OCI-LY1 (cell line): ENCODE measurements around the gene OR2V2.

Experiments
- H2AFZ ChIP-seq: fragments of 200-600 bp; sonication (generic), shearing (Covaris generic); 2 replicates; pipeline ENCODE4 v1.6.0; 2014; ENCODE audit warnings: antibody characterized with exemption, mild to moderate bottlenecking, low read length
- H3F3A ChIP-seq: fragments of 200-600 bp; sonication (generic), shearing (Covaris generic); 2 replicates; pipeline ENCODE4 v1.6.0; 2014; ENCODE audit warnings: mild to moderate bottlenecking, antibody characterized with exemption, low read length, moderate library complexity; ENCODE audit not compliant: insufficient read depth
- H3K27ac ChIP-seq: fragments of 200-600 bp; sonication (generic); 2 replicates; pipeline ENCODE4 v1.5.1; 2014; ENCODE audit warnings: low read length, mixed run types, mild to moderate bottlenecking, low read depth; ENCODE audit not compliant: poor library complexity, severe bottlenecking
- H3K27me3 ChIP-seq: fragments of 200-600 bp; sonication (generic); 2 replicates; pipeline ENCODE4 v1.6.0; 2014; ENCODE audit warnings: antibody characterized with exemption, mild to moderate bottlenecking, low read length, moderate library complexity; ENCODE audit not compliant: insufficient read depth
- H3K36me3 ChIP-seq: fragments of 200-600 bp; sonication (generic); 2 replicates; pipeline ENCODE4 v1.6.1; 2014; ENCODE audit warnings: mild to moderate bottlenecking, antibody characterized with exemption, low read length, moderate library complexity, mixed read lengths; ENCODE audit not compliant: insufficient read depth
- H3K4me1 ChIP-seq: fragments of 200-600 bp; sonication (generic); 2 replicates; pipeline ENCODE4 v1.5.1; 2014; ENCODE audit warnings: mild to moderate bottlenecking, low read length, moderate library complexity; ENCODE audit not compliant: insufficient read depth, severe bottlenecking
- H3K4me2 ChIP-seq: fragments of 200-600 bp; sonication (generic), shearing (Covaris generic); 2 replicates; pipeline ENCODE4 v1.6.1; 2014; ENCODE audit warnings: low read length
- H3K4me3 ChIP-seq: fragments of 200-600 bp; sonication (generic); 2 replicates; pipeline ENCODE4 v1.5.1; 2014; ENCODE audit warnings: low read length, low read depth, mild to moderate bottlenecking, mixed read lengths; ENCODE audit not compliant: poor library complexity, severe bottlenecking
- H3K79me2 ChIP-seq: fragments of 200-600 bp; shearing (Covaris generic); 2 replicates; pipeline ENCODE4 v1.6.1; 2016; ENCODE audit warnings: mixed run types, low read length, mixed read lengths; ENCODE audit not compliant: insufficient read depth
- H3K9ac ChIP-seq: fragments of 200-600 bp; sonication (generic), shearing (Covaris generic); 2 replicates; pipeline ENCODE4 v1.6.1; 2014; ENCODE audit warnings: mild to moderate bottlenecking, low read length, mixed read lengths
- H3K9me2 ChIP-seq: fragments of 200-600 bp; sonication (generic), shearing (Covaris generic); 2 replicates; pipeline ENCODE4 v1.6.1; 2014; ENCODE audit warnings: low read depth, mild to moderate bottlenecking, low read length, mixed read lengths
- H3K9me3 ChIP-seq: fragments of 200-600 bp; shearing (Covaris generic); 2 replicates; pipeline ENCODE4 v1.6.1; 2014; ENCODE audit warnings: low read length, mixed read lengths
- H4K20me1 ChIP-seq: fragments of 200-600 bp; sonication (generic), shearing (Covaris generic); 2 replicates; pipeline ENCODE4 v1.6.0; 2016; ENCODE audit warnings: mild to moderate bottlenecking, low read length; ENCODE audit not compliant: insufficient read depth
- EZH2 ChIP-seq: fragments of 200-600 bp; sonication (generic), shearing (Covaris generic); IDR thresholded peaks from 2 replicates; pipeline ENCODE4 v1.8.0; 2017; ENCODE audit warnings: borderline replicate concordance, mixed run types, mild to moderate bottlenecking, antibody characterized with exemption, low read length, moderate library complexity, mixed read lengths
- TF ChIP-seq, protein P1 (sequence below): fragments of 200-600 bp; sonication (generic), shearing (Covaris generic); IDR thresholded peaks from 2 replicates; pipeline ENCODE4 v1.5.1; 2017; ENCODE audit warnings: mild to moderate bottlenecking, antibody characterized with exemption, low read length, moderate library complexity, mixed read lengths

OR2V2 gene

DNA sequence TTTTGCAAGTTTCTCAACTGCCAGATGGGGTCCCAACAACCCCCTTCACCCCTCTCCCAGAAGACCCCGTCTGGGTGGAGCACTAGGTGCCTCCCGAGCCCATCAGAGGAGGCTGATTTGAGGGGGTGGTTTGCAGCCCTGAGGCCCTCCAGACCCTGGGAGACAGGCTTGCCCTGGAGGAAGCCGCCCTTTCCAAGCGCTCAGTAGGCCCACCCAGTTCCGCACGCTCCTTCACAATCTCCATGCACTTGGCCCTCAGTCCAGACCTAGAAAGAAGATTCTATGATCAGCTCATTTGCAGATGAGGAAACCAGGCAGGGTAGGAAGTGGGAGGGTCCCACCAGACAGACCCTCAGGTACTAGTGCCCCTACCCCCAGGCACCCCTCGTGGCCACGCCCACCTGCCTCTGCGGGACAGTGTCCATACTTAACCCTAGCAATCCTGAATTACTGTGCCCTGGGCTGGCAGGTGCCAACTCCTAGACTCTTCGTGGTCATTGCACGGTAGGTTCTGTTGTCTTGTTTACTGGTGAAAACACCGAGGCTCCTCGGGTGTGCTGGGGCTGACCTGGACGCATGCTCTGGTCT, 38.7 kb upstream of the OR2V2 start:
- no peaks in the 10 kb centered on the region for H3F3A ChIP-seq
- H4K20me1 ChIP-seq: no peaks in the 10 kb centered on the region
- H3K9me3 ChIP-seq: no peaks in the 10 kb centered on the region
- no peaks in the 10 kb centered on the region for H3K36me3 ChIP-seq
- H3K4me2 ChIP-seq: no peak overlapping the region
- no peaks in the 10 kb centered on the region for H3K4me1 ChIP-seq
- TF ChIP-seq EZH2: no peak
- TF ChIP-seq, protein P1, sequence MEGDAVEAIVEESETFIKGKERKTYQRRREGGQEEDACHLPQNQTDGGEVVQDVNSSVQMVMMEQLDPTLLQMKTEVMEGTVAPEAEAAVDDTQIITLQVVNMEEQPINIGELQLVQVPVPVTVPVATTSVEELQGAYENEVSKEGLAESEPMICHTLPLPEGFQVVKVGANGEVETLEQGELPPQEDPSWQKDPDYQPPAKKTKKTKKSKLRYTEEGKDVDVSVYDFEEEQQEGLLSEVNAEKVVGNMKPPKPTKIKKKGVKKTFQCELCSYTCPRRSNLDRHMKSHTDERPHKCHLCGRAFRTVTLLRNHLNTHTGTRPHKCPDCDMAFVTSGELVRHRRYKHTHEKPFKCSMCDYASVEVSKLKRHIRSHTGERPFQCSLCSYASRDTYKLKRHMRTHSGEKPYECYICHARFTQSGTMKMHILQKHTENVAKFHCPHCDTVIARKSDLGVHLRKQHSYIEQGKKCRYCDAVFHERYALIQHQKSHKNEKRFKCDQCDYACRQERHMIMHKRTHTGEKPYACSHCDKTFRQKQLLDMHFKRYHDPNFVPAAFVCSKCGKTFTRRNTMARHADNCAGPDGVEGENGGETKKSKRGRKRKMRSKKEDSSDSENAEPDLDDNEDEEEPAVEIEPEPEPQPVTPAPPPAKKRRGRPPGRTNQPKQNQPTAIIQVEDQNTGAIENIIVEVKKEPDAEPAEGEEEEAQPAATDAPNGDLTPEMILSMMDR: no peak
- H3K79me2 ChIP-seq: no peaks in the 10 kb centered on the region
- H3K9ac ChIP-seq: no peak overlapping the region
- no peak overlapping the region for H3K27ac ChIP-seq
- no peak overlapping the region for H2AFZ ChIP-seq
- H3K4me3 ChIP-seq: no peak overlapping the region
- no peaks in the 10 kb centered on the region for H3K9me2 ChIP-seq
- H3K27me3 ChIP-seq: 0 out of 2 replicates have a peak, but pooled peaks cover 4% of the 10 kb centered on the region

DNA sequence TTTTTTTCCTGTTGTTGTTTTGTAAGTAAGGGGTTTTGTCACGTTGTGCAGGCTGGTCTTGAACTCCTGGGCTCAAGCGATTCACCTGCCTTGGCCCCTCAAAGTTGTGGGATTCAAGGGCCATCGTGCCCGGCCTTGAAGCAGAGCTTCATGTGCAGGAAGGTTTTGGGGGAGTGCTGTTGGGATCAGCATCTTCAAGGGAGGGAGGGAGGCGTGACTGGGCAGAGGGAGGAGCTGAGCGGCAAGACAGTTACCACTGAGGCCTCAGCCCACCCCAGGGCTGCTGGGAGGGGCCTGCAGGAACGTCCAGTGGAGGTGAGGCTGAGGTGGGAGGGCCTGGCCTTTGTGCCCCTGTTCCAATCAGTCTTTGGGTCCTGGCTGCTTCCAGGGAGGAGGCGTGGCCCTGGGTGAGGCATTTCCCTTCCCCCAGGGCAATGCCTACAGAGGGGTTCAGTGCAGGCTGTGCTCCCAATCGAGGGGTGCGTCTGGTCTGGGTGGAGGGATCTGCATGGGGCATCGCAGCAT, 37.8 kb upstream of the OR2V2 start:
- TF ChIP-seq EZH2: no peak
- TF ChIP-seq, protein P1: no peak
- no peak overlapping the region for H2AFZ ChIP-seq

DNA sequence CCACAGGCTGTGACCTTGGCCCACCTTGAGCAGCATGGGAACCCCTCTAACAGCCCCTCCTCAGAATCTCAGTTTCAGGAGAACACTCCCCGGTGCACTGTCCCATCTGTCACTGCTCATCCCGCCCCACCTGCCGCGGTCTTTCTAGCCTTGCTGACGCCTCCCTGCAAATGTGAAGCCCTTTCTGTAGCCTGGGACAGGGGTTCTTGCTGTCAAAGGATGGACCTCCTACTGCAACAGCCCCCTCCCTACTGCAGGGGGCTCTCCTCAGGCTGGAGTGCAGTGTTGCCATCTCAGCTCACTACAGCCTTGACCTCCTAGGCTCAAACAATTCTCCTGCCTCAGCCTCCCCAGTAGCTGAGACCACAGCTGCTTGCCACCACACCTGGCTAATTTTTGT, 36.4 kb upstream of the OR2V2 start:
- Histone ChIP-seq H3K27ac (no peak overlapping the region), H3K4me2 (no peak overlapping the region), H3K9ac (no peak overlapping the region), H3K27me3 (peaks cover 21% of the 10 kb centered on the region; the same call in 1 of the 2 replicates), H2AFZ (no peak overlapping the region), H3K79me2 (no peaks in the 10 kb centered on the region), H3K36me3 (no peaks in the 10 kb centered on the region; the same call in 1 of the 2 replicates), H3F3A (no peaks in the 10 kb centered on the region), H4K20me1 (no peaks in the 10 kb centered on the region), H3K9me2 (no peaks in the 10 kb centered on the region), H3K9me3 (peaks cover 6% of the 10 kb centered on the region; the same call in 1 of the 2 replicates), H3K4me1 (no peaks in the 10 kb centered on the region), H3K4me3 (no peak overlapping the region)
- no peak for TF ChIP-seq EZH2
- TF ChIP-seq, protein P1: no peak

More for the DNA sequence above, 37.8 kb upstream of the OR2V2 start:
- Histone ChIP-seq H4K20me1 (no peaks in the 10 kb centered on the region), H3K4me1 (no peaks in the 10 kb centered on the region), H3K79me2 (no peaks in the 10 kb centered on the region), H3K36me3 (no peaks in the 10 kb centered on the region; the same call in 1 of the 2 replicates), H3K9me3 (peaks cover 4% of the 10 kb centered on the region; the same call in 1 of the 2 replicates), H3K27ac (no peak overlapping the region), H3K4me3 (no peak overlapping the region), H3K9me2 (no peaks in the 10 kb centered on the region), H3K9ac (no peak overlapping the region), H3F3A (no peaks in the 10 kb centered on the region), H3K4me2 (no peak overlapping the region), H3K27me3 (peaks cover 11% of the 10 kb centered on the region; the same call in 1 of the 2 replicates)
